ENCODE measurements around the gene KIRREL2. TPM values are rescaled to one million over a fixed set of nuclear protein-coding genes. Genes with fewer than 3 reads are reported as not detected.
"Not testable (repeated sequence)": the region's sequence is repeated elsewhere in the genome, so short reads cannot be mapped to it uniquely, and the experiment has no call there.

Gene KIRREL2
- total RNA-seq: under 1 TPM in 1 of 2 donors, not detected in 1; 0.11 TPM
- long read RNA-seq: 0 reads

GRCh38 chr19:35856546-35857149, at the start of gene KIRREL2:
TSS of gene KIRREL2 (plus strand) at chr19:35856911. CDS start at chr19:35857120, 209 bp downstream.
- ATAC-seq: peak; percentile 32
- no peak for DNase-seq
- intact Hi-C loops (cut with DNase I, micrococcal nuclease): no loop called here

GRCh38 chr19:35807633-35808032, 49.1 kb upstream of the KIRREL2 start:
- intact Hi-C loops (cut with DNase I, micrococcal nuclease): no loop called here

GRCh38 chr19:35811317-35812219, 45.1 kb upstream of the KIRREL2 start:
- ATAC-seq (no peak), DNase-seq (no peak)
- intact Hi-C loops (cut with DNase I, micrococcal nuclease): no loop called here

More at GRCh38 chr19:35807633-35808032, 49.1 kb upstream of the KIRREL2 start:
- DNase-seq (no peak), ATAC-seq (no peak)

- DNase-seq (no peak), ATAC-seq (no peak)
- intact Hi-C loops (cut with DNase I, micrococcal nuclease): no loop called here
These were observed 44.3 kb upstream of the KIRREL2 start, which contains the start of gene PRODH2 for GRCh38 chr19:35812220-35813042. TSS of gene PRODH2 (minus strand) at chr19:35812845. CDS start at chr19:35812805, 40 bp downstream.

- no peak for DNase-seq
- ATAC-seq: no peak
- intact Hi-C loops (cut with DNase I, micrococcal nuclease): no loop called here
These were observed 43.4 kb upstream of the KIRREL2 start for GRCh38 chr19:35813043-35813890.

GRCh38 chr19:35816262-35816661, 40.4 kb upstream of the KIRREL2 start:
- DNase-seq: no peak
- no peak for ATAC-seq
- intact Hi-C loops (cut with DNase I, micrococcal nuclease): no loop called here

- ATAC-seq (no peak), DNase-seq (no peak)
- intact Hi-C loops (cut with DNase I, micrococcal nuclease): no loop called here
These were observed 39.9 kb upstream of the KIRREL2 start for GRCh38 chr19:35816846-35817245.

- intact Hi-C loops (cut with DNase I, micrococcal nuclease): no loop called here
- no peak for ATAC-seq
These were observed 38.3 kb upstream of the KIRREL2 start for GRCh38 chr19:35818445-35818844.

GRCh38 chr19:35822579-35822978, 34.1 kb upstream of the KIRREL2 start:
- no peak for ATAC-seq
- DNase-seq: no peak
- intact Hi-C loops (cut with DNase I, micrococcal nuclease): no loop called here

More at GRCh38 chr19:35818445-35818844, 38.3 kb upstream of the KIRREL2 start:
- DNase-seq: no peak

- ATAC-seq (no peak), DNase-seq (no peak)
- intact Hi-C loops (cut with DNase I, micrococcal nuclease): no loop called here
These were observed 32.6 kb upstream of the KIRREL2 start for GRCh38 chr19:35824150-35824549.

GRCh38 chr19:35828692-35829301, 27.9 kb upstream of the KIRREL2 start:
- peak; percentile 71 for ATAC-seq
- DNase-seq: peak; percentile 33 to 79
- intact Hi-C loops (cut with DNase I, micrococcal nuclease): no loop called here

GRCh38 chr19:35830986-35831385, 25.7 kb upstream of the KIRREL2 start:
- ATAC-seq: no peak
- intact Hi-C loops (cut with DNase I, micrococcal nuclease): no loop called here
- no peak for DNase-seq

GRCh38 chr19:35832054-35832453, 24.7 kb upstream of the KIRREL2 start:
- no peak for ATAC-seq
- intact Hi-C loops (cut with DNase I, micrococcal nuclease): no loop called here

GRCh38 chr19:35833972-35834371, 22.7 kb upstream of the KIRREL2 start:
- no peak for DNase-seq
- ATAC-seq: no peak

More at GRCh38 chr19:35832054-35832453, 24.7 kb upstream of the KIRREL2 start:
- no peak for DNase-seq

GRCh38 chr19:35836096-35836495, 20.6 kb upstream of the KIRREL2 start:
- intact Hi-C loops (cut with DNase I, micrococcal nuclease); ATAC-seq; DNase-seq: not testable (repeated sequence)

More at GRCh38 chr19:35833972-35834371, 22.7 kb upstream of the KIRREL2 start:
- intact Hi-C loops (cut with DNase I, micrococcal nuclease): no loop called here

- intact Hi-C loops (cut with DNase I, micrococcal nuclease): no loop called here
- no peak for ATAC-seq
- DNase-seq: no peak
These were observed 14.6 kb upstream of the KIRREL2 start for GRCh38 chr19:35841961-35842595.

- intact Hi-C loops (cut with DNase I, micrococcal nuclease): no loop called here
- no peak for DNase-seq
- ATAC-seq: no peak
These were observed 13.9 kb upstream of the KIRREL2 start for GRCh38 chr19:35842666-35843272.

Measured in left colon (tissue), 2 donors.